Measurements from ENCODE around the gene KNDC1.

The KNDC1 gene

DNA sequence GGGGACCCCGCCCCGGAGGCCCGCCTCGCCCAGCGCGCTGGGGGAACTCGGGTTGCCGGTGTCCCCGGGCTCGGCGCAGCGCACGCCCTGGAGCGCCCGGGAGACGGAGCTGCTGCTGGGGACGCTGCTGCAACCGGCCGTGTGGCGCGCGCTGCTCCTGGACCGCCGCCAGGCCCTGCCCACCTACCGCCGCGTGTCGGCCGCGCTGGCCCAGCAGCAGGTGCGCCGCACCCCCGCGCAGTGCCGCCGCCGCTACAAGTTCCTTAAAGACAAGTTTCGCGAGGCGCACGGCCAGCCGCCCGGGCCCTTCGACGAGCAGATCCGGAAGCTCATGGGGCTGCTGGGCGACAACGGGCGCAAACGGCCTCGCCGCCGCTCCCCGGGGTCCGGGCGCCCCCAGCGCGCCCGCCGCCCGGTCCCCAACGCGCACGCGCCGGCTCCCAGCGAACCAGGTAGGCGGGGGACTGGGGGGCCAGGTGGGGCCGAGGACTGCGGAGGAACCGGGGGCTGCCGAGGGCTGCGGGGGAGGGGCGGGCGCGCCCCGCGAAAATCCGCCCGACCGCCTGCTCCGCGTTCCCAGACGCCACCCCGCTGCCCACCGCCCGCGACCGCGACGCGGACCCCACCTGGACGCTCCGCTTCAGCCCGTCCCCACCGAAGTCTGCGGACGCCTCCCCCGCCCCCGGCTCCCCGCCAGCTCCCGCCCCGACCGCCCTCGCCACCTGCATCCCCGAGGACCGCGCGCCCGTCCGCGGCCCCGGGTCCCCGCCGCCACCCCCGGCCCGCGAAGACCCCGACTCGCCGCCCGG is 70.6 kb downstream of the KNDC1 start:
- TF ChIP-seq POLR2AphosphoS5 (IDR thresholded peaks at IDR 0.05; ENCODE audit: low read depth, low read length) (no peak), REST (IDR thresholded peaks at IDR 0.05; ENCODE audit: insufficient read depth in 1 of 2, low read depth in 2 of 2, low read length in 2 of 2) (no peak), TAF1 (IDR thresholded peaks at IDR 0.05; ENCODE audit: borderline replicate concordance, insufficient read depth, low read length) (no peak), SIN3A (IDR thresholded peaks at IDR 0.05; ENCODE audit: borderline replicate concordance, insufficient read depth, low read length) (no peak), FOXP2 (optimal IDR thresholded peaks at IDR 0.05; ENCODE audit: borderline replicate concordance, extremely low read depth, extremely low read length, insufficient read depth) (no peak)

DNA sequence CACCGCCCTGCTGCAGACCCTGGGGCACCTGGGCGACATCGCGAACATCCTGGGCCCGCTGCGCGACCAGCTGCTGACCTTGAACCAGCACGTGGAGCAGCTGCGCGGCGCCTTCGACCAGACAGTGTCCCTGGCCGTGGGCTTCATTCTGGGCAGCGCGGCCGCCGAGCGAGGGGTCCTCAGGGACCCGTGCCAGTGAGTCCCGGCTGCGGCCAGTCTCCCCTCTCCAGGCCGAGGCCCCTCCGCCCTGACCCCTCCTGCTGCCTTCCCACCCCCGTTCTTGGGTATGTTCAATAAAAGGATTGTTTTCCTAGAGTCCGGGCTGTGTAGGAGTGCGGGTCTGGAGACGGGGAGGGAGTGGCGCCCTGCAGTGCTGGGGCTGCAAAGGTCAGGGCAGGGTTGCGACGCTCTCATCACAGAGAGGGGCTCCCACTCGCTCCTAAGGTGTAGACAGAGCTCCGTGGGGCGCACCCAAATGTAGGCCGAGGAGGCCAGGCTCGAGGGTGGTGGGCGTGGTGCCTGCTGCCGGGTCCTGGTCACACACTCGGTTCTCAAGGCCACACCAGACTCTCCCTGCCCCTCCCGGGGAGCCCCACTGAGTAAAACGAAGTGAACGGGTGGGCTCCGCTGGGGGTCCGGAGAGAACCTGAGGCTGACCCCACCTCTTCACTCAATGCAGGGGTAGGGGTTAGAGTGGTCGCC is 71.4 kb downstream of the KNDC1 start:
- no peak for TF ChIP-seq TAF1 (IDR thresholded peaks at IDR 0.05; ENCODE audit: borderline replicate concordance, insufficient read depth, low read length)
- TF ChIP-seq SIN3A (IDR thresholded peaks at IDR 0.05; ENCODE audit: borderline replicate concordance, insufficient read depth, low read length), result no peak
- no peak for TF ChIP-seq POLR2AphosphoS5 (IDR thresholded peaks at IDR 0.05; ENCODE audit: low read depth, low read length)
- TF ChIP-seq FOXP2 (optimal IDR thresholded peaks at IDR 0.05; ENCODE audit: borderline replicate concordance, extremely low read depth, extremely low read length, insufficient read depth), result no peak
- TF ChIP-seq REST (IDR thresholded peaks at IDR 0.05; ENCODE audit: insufficient read depth in 1 of 2, low read depth in 2 of 2, low read length in 2 of 2), result no peak

GRCh38 chr10:133231946-133232574 is 72.0 kb downstream of the KNDC1 start:
- TF ChIP-seq REST (IDR thresholded peaks at IDR 0.05; ENCODE audit: insufficient read depth in 1 of 2, low read depth in 2 of 2, low read length in 2 of 2), result no peak
- no peak for TF ChIP-seq TAF1 (IDR thresholded peaks at IDR 0.05; ENCODE audit: borderline replicate concordance, insufficient read depth, low read length)
- TF ChIP-seq POLR2AphosphoS5 (IDR thresholded peaks at IDR 0.05; ENCODE audit: low read depth, low read length), result no peak
- TF ChIP-seq SIN3A (IDR thresholded peaks at IDR 0.05; ENCODE audit: borderline replicate concordance, insufficient read depth, low read length), result no peak
- no peak for TF ChIP-seq FOXP2 (optimal IDR thresholded peaks at IDR 0.05; ENCODE audit: borderline replicate concordance, extremely low read depth, extremely low read length, insufficient read depth)

- TF ChIP-seq TAF1 (IDR thresholded peaks at IDR 0.05; ENCODE audit: borderline replicate concordance, insufficient read depth, low read length), result no peak
- no peak for TF ChIP-seq REST (IDR thresholded peaks at IDR 0.05; ENCODE audit: insufficient read depth in 1 of 2, low read depth in 2 of 2, low read length in 2 of 2)
- no peak for TF ChIP-seq SIN3A (IDR thresholded peaks at IDR 0.05; ENCODE audit: borderline replicate concordance, insufficient read depth, low read length)
- TF ChIP-seq FOXP2 (optimal IDR thresholded peaks at IDR 0.05; ENCODE audit: borderline replicate concordance, extremely low read depth, extremely low read length, insufficient read depth), result no peak
- TF ChIP-seq POLR2AphosphoS5 (IDR thresholded peaks at IDR 0.05; ENCODE audit: low read depth, low read length), result no peak
Observed at GRCh38 chr10:133235265-133235855, 75.3 kb downstream of the KNDC1 start.
